Tibial artery (tissue), 4 donors: ENCODE data around the gene MGAT2.
"Not testable (repeated sequence)": the region's sequence is repeated elsewhere in the genome, so short reads cannot be mapped to it uniquely, and the experiment has no call there.

Source experiments
- DNase-seq, 2 donors: peaks; one replicate each; pipeline ENCODE4 v3.0.0-alpha.2; 2019
- H3K27ac ChIP-seq, 2 donors: fragments of 200-600 bp; sonication (generic) in 1 of 2; 1 replicate in 1 of 2; 2 replicates in 1 of 2; pipeline ENCODE4 v1.5.1; 2018 to 2019; ENCODE audit warnings: mild to moderate bottlenecking in 1 of 2
- H3K27me3 ChIP-seq, 2 donors: fragments of 200-600 bp; sonication (generic) in 1 of 2; one replicate each; pipeline versions ENCODE4 v1.5.1 to v1.6.0; 2016 to 2019
- H3K36me3 ChIP-seq, 3 donors: fragments of 200-600 bp; sonication (generic) in 2 of 3; one replicate each; pipeline ENCODE4 v1.5.1; 2016 to 2019; ENCODE audit warnings: mild to moderate bottlenecking in 2 of 3
- H3K4me1 ChIP-seq, 4 donors: fragments of 200-600 bp; sonication (generic) in 2 of 4; 1 replicate in 3 of 4; 2 replicates in 1 of 4; pipeline ENCODE4 v1.5.1; 2016 to 2019
- H3K4me3 ChIP-seq, 2 donors: fragments of 200-600 bp; sonication (generic) in 1 of 2; 1 replicate in 1 of 2; 2 replicates in 1 of 2; pipeline ENCODE4 v1.5.1; 2018 to 2019; ENCODE audit warnings: mild to moderate bottlenecking in 2 of 2
- H3K9me3 ChIP-seq, 3 donors: fragments of 200-600 bp; sonication (generic) in 1 of 3; one replicate each; pipeline ENCODE4 v1.5.1; 2016 to 2019
- CTCF ChIP-seq, 2 experiments: fragments of 200-600 bp in 1 of 2; fragments of 450-650 bp in 1 of 2; IDR thresholded peaks; one replicate each; pipeline ENCODE4 v1.5.1; 2017 to 2019; ENCODE audit warnings: antibody characterized with exemption in 2 of 2, mild to moderate bottlenecking in 1 of 2, moderate library complexity in 1 of 2
- intact Hi-C: fragments of 100-400 bp; cut with DNase I; formaldehyde crosslinking; loops from one replicate; pipeline ENCODE4 v1.15.0; 2023; ENCODE audit warnings: low total_unique reads

The MGAT2 gene

GRCh38 chr14:49582113-49582977 is 38.3 kb upstream of the MGAT2 start:
- TF ChIP-seq CTCF (IDR thresholded peaks at IDR 0.05), result no peak
- intact Hi-C loops, result no loop called here

GRCh38 chr14:49583629-49584028 is 37.0 kb upstream of the MGAT2 start:
- DNase-seq, result no peak
- TF ChIP-seq CTCF (IDR thresholded peaks at IDR 0.05), result no peak
- Histone ChIP-seq H3K27ac (no peak overlapping the region), H3K4me3 (no peak overlapping the region), H3K36me3 (peaks cover 7 to 29% (median 22%) of the 10 kb centered on the region in 3 donors), H3K4me1 (peaks cover 0 to 25% (median 16%) of the 10 kb centered on the region in 4 donors), H3K9me3 (no peaks in the 10 kb centered on the region), H3K27me3 (no peaks in the 10 kb centered on the region)
- intact Hi-C loops, result no loop called here

More at GRCh38 chr14:49582113-49582977, 38.3 kb upstream of the MGAT2 start:
- no peak overlapping the region for H3K27ac ChIP-seq
- no peaks in the 10 kb centered on the region for H3K9me3 ChIP-seq
- H3K27me3 ChIP-seq, result no peaks in the 10 kb centered on the region
- H3K4me3 ChIP-seq, result no peak overlapping the region
- peaks cover 7 to 35% (median 25%) of the 10 kb centered on the region in 3 donors for H3K36me3 ChIP-seq
- DNase-seq, result no peak
- H3K4me1 ChIP-seq, result peaks cover 0 to 25% (median 16%) of the 10 kb centered on the region in 4 donors

GRCh38 chr14:49584058-49584457 is 36.5 kb upstream of the MGAT2 start:
- H3K4me3 ChIP-seq, result no peak overlapping the region

GRCh38 chr14:49584981-49585640 is 35.5 kb upstream of the MGAT2 start:
- peaks cover 7 to 29% (median 22%) of the 10 kb centered on the region in 3 donors for H3K36me3 ChIP-seq
- H3K4me1 ChIP-seq, result peaks cover 0 to 25% (median 16%) of the 10 kb centered on the region in 4 donors
- DNase-seq, intact Hi-C loops, H3K27me3 ChIP-seq, H3K9me3 ChIP-seq: not testable (repeated sequence)
- peak overlapping the region; percentile 74 to 96 for H3K4me3 ChIP-seq
- H3K27ac ChIP-seq, result peak overlapping the region in 1 of 2 donors; percentile 81

More at GRCh38 chr14:49584058-49584457, 36.5 kb upstream of the MGAT2 start:
- Histone ChIP-seq H3K27me3 (no peaks in the 10 kb centered on the region), H3K36me3 (peaks cover 7 to 29% (median 22%) of the 10 kb centered on the region in 3 donors), H3K4me1 (peaks cover 0 to 25% (median 16%) of the 10 kb centered on the region in 4 donors), H3K9me3 (no peaks in the 10 kb centered on the region), H3K27ac (no peak overlapping the region)
- DNase-seq, result no peak
- intact Hi-C loops, result no loop called here
- TF ChIP-seq CTCF (IDR thresholded peaks at IDR 0.05), result no peak

- Histone ChIP-seq H3K27me3 (no peaks in the 10 kb centered on the region), H3K36me3 (peaks cover 7 to 29% (median 22%) of the 10 kb centered on the region in 3 donors), H3K9me3 (no peaks in the 10 kb centered on the region), H3K27ac (peak within 1 kb of the TSS; percentile 81 to 89), H3K4me1 (peaks cover 0 to 25% (median 16%) of the 10 kb centered on the region in 4 donors), H3K4me3 (peak within 1 kb of the TSS; percentile 74 to 96)
- DNase-seq, result peak; percentile 98 to 99
- intact Hi-C loops, result no loop called here
- no peak for TF ChIP-seq CTCF (IDR thresholded peaks at IDR 0.05)
Measured at GRCh38 chr14:49585803-49586672, 34.6 kb upstream of the MGAT2 start, which contains the start of gene RPS29. Gene RPS29 (minus strand): TSS chr14:49586380. CDS start chr14:49586346, 34 bp downstream.
